Tibial nerve (tissue), 4 donors: ENCODE data around the gene BCL2L13.

ENCODE experiments used
- EP300 ChIP-seq, 2 donors: sonication (generic); formaldehyde crosslinking; IDR thresholded peaks; one replicate each; pipeline ENCODE4 v1.6.1; 2017; ENCODE audit warnings: antibody characterized with exemption in 2 of 2, mild to moderate bottlenecking in 1 of 2
- POLR2A ChIP-seq, 2 donors: fragments of 450-650 bp; IDR thresholded peaks; one replicate each; pipeline ENCODE4 v1.6.1; 2017; ENCODE audit warnings: antibody characterized with exemption in 2 of 2, mild to moderate bottlenecking in 2 of 2, moderate library complexity in 2 of 2
- TF ChIP-seq, protein P1 (sequence below), 5 experiments: fragments of 200-600 bp in 3 of 5; fragments of 450-650 bp in 2 of 5; sonication (generic) in 3 of 5; IDR thresholded peaks; one replicate each; pipeline ENCODE4 v1.5.1; 2016 to 2019; ENCODE audit warnings: antibody characterized with exemption in 5 of 5, mild to moderate bottlenecking in 3 of 5, moderate library complexity in 2 of 5

DNA sequence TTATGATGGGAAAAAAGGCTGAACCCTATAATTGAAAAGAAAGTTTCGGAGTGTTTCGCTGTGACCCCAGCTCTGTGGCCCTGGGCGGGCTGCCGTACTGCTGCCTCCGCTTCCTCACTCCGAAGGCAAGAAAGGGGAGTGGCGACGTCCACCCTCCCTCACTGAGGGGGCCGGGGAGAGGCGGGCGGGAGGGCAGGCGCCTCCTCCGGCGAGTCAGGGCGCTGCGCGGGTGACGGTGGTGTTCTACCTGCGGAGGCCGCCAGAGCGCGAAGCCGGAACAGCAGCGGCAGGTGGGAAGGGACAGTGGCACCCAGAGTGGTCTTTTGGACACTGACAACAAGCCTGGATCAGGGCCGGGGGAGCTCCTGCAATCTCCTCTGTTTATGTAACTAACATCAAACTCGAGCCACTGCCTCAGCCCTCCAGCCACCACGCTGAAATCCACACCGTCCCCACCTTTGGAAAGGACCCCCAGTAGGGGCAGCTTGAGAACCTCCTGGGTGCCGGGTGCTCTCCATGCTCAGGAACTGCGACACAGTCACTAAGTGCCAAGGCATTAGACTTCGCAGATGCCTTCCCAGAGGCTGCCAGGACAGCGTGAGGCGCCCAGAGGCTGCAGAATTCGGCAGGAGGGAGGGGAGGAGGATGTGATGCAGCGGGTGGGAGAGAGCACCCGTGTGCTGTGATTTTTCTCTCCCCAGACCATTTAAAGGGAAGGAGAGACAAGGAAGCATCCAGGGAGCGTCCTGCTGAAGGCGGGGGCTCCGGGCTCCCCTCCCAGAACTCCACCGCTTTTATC is 110.2 kb downstream of the BCL2L13 start:
- TF ChIP-seq, protein P1, sequence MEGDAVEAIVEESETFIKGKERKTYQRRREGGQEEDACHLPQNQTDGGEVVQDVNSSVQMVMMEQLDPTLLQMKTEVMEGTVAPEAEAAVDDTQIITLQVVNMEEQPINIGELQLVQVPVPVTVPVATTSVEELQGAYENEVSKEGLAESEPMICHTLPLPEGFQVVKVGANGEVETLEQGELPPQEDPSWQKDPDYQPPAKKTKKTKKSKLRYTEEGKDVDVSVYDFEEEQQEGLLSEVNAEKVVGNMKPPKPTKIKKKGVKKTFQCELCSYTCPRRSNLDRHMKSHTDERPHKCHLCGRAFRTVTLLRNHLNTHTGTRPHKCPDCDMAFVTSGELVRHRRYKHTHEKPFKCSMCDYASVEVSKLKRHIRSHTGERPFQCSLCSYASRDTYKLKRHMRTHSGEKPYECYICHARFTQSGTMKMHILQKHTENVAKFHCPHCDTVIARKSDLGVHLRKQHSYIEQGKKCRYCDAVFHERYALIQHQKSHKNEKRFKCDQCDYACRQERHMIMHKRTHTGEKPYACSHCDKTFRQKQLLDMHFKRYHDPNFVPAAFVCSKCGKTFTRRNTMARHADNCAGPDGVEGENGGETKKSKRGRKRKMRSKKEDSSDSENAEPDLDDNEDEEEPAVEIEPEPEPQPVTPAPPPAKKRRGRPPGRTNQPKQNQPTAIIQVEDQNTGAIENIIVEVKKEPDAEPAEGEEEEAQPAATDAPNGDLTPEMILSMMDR (IDR thresholded peaks at IDR 0.05) = no peak
- TF ChIP-seq EP300 (IDR thresholded peaks at IDR 0.05) (no peak), POLR2A (IDR thresholded peaks at IDR 0.05) (no peak)
